Stomach (tissue), 4 donors: ENCODE measurements around the gene TRIO.

ENCODE experiments used
- POLR2A ChIP-seq, 4 donors: fragments of 450-650 bp; IDR thresholded peaks; one replicate each; pipeline ENCODE4 v1.6.1; 2016; ENCODE audit warnings: antibody characterized with exemption in 4 of 4, control low read depth in 2 of 4, mild to moderate bottlenecking in 1 of 4, moderate library complexity in 1 of 4
- TF ChIP-seq, protein P1 (sequence below), 7 experiments: fragments of 450-650 bp in 4 of 7; fragments of 200-600 bp in 3 of 7; sonication (generic) in 3 of 7; IDR thresholded peaks; one replicate each; pipeline ENCODE4 v1.5.1; 2016 to 2019; ENCODE audit warnings: antibody characterized with exemption in 7 of 7, control low read depth in 2 of 7, mild to moderate bottlenecking in 1 of 7

DNA sequence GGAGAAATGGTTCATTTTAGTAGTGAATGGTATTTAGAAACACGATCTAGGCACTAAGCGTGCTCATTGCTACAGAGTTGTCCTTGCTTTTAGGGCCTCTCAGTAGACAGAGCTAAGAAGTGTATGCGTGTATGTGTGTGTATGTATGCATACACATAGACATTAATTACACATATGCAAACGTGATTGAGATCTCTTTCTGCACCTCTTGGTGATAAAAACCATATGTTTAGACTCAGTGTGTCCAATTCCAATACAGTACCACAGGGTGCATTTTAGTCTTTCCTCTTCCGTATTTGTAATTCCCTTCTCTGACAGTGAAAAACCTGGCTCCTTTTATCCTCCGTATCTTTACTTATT lies 13.1 kb downstream of the TRIO start:
- TF ChIP-seq, protein P1, sequence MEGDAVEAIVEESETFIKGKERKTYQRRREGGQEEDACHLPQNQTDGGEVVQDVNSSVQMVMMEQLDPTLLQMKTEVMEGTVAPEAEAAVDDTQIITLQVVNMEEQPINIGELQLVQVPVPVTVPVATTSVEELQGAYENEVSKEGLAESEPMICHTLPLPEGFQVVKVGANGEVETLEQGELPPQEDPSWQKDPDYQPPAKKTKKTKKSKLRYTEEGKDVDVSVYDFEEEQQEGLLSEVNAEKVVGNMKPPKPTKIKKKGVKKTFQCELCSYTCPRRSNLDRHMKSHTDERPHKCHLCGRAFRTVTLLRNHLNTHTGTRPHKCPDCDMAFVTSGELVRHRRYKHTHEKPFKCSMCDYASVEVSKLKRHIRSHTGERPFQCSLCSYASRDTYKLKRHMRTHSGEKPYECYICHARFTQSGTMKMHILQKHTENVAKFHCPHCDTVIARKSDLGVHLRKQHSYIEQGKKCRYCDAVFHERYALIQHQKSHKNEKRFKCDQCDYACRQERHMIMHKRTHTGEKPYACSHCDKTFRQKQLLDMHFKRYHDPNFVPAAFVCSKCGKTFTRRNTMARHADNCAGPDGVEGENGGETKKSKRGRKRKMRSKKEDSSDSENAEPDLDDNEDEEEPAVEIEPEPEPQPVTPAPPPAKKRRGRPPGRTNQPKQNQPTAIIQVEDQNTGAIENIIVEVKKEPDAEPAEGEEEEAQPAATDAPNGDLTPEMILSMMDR (IDR thresholded peaks at IDR 0.05): no peak
- TF ChIP-seq POLR2A (IDR thresholded peaks at IDR 0.05): no peak
